Measurements from ENCODE around the gene CST7.
"Not testable (repeated sequence)": the region's sequence is repeated elsewhere in the genome, so short reads cannot be mapped to it uniquely, and the experiment has no call there.

CST7 gene, protein sequence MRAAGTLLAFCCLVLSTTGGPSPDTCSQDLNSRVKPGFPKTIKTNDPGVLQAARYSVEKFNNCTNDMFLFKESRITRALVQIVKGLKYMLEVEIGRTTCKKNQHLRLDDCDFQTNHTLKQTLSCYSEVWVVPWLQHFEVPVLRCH

DNA sequence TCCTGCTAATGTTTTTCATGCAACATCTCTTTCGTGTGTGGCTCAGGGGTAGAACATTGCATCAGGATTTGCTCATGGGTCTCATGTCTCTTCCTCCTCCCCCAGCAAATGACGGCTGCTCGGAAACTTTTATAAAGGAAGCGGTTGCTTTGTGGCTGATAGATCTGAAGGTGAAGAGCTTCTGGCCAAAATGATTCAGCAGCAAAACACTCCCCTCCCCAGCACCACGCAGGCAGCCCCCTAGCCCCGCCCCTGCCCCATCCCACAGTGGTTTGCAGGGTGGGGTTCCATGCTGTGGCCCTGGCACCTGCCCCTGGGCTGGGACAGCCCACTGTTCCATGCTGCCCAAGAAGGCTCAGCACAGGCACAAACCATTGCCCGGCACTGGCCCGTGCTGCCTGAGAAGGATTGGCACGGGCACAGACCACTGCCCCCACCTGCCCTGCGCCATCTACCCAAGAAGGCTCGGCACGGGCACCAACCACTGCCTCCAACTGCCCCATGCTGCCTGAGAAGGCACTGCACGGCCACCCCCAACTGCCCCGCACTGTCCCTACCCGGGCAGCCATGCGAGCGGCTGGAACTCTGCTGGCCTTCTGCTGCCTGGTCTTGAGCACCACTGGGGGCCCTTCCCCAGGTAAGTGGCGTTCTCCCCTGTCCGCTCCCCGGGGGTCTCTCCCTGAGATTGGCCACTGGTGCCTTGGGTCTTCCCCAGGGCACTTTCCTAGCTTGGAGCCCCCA, at the start of gene CST7:
CST7 (plus strand) TSS at position 331 of the 741 bp plus-strand sequence; CDS start at position 568, 237 bp downstream.
- peak; percentile 69 to 73 for DNase-seq

DNA sequence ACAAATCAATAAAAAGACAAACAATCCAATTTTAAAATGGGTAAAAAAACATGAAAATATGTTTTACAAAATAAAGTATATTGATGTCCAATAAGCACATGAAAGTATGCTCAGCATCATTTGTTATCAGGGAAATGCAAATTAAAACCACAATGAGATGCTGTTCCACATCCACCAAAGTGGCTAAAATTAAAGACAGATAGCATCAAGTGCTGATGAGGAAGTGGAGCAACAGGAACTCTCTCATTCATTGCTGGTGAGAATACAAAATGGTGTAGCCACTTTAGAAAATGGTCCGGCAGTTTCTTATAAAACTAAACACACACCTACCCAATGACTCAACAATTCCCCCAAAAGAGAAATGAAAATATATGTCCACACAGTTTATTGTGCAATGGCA, 42.3 kb upstream of the CST7 start:
- DNase-seq, result no peak

DNA sequence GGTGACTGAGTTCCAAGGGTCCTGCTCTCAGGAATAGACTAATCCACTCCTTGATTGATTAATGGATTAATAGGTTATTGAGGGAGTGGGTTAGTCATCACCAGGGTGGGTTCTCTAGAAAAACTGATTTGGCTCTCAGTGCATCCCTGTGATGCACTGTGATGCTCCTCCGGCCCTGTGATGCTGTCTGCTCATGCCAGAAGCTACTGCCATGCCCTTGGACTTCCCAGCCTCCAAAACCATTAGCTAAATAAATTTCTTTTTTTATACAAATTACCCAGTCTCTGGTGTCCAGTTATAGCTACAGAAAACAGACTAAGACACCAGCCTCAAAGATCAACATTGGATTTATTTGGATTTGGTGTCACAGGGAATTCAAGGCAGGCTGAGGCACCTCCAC, 40.4 kb upstream of the CST7 start:
- no peak for DNase-seq

DNA sequence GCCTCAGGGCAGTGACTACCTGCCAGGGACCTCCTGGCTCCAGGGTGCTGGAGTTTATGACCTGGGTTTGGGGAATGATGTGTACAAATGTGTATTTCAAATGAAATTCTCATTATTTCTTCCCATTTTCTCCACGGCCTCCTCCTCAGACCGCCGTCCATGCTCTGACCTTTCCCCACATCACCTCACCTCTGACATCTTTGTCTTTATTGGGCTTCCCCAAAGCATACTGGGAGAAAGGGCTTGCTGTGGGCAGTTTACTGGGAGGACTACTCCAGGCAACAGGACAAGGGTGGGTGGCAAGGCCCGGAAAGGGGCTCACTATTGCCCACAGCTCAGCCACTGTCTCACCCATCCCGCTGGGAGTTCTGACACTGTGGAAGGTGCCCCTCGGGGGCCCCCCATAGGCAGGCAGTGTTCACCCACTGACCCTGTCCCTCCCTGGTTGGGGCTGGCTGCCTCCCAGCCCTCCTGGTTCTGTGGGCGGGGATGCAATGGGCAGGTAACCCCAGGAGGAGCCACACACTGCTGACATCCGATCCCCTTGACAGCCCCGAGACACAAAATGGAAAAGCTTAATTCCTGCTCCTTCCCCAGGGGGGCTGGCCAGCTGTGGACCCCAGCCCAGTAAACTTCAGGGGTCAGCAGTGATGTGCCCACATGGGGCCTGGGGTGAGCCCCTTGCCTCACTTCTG, 39.8 kb upstream of the CST7 start:
- no peak for DNase-seq

DNA sequence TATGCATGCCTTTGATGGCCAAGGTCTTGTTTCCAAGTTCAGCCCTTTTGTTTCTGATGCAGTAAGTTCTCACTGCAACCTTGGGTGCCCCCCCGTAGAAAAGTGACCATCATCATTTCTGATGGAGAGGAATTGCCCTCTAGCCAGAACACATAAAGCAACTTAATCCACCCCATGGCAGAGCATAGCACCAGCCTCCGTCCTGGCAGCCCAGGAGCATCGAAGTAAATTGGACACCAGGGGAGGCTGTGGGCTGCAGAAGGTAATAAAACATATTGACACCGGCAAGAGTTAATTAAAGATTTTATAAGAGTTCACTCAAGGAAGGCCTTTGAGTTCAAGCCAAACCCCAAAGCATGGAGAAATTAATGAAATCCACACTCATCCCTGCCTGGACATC, 39.2 kb upstream of the CST7 start:
- DNase-seq, result no peak

DNA sequence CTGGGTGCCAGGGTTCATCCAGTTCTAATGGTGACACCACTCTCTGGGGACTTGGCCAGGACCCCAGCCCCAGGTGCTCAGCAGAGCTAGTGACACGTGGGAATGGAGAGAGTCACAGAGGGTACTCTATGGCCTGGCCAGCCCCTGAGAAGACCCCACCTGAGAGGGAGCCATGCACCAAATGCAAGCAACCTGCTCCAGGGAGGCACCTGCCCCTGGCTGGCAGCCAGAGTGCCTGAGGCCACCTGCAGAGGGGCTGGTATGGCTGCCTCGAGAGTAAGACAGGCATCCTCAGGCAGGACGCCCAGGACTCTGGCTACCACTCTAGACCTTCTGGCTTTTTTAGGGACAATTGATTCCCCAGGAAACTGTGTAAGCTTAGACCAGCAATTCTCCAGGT, 38.6 kb upstream of the CST7 start:
- no peak for DNase-seq

DNA sequence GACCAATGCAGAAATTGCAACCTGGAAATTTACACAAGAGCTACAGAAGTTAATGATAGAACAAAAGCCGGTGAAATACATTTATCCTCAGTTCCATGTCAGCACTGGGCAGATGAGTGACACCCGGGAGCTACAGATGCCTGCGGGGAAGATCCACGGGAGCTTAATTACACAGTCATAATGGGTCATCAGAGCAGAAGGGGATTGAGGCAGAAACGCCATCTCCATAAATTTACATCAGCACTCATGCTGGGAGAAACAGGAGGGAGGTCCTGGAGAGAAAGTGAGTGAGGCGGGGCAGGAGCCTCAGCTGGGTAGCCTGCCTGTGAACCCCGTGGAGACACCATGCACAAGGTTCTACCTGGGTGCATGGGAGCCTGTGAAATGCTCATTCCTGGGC, 37.6 kb upstream of the CST7 start:
- DNase-seq, result no peak

DNA sequence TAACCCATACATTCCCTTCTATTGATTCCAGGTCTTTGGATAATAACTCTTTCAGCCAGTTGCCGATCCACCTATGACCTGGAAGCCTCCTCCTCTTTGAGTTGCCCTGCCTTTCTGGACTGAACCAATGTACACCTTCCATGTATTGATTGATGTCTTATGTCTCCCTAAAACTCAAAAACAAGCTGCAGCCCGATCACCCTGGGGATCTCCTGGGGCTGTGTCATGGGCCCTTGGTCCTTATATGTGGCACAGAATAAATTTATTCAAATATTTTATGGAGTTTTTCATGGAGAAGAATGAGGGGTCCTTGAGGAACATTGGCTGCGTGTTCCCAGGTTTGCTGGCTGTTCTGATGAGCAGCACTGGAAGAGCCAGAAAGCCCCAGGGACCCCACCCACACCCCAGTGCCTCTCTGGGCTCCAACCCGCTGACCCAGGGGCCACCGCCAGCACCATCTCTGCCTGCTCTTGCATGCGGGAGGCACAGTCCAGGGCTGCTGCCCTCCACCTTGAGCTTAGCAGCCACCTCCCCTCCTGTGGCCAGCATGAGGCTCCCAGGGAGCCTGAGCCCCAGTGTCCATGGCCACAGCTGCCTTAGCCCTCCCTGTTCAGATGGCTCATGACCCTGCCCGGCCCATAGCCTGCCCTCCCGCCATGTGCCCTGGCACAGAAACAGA, 36.5 kb upstream of the CST7 start:
- DNase-seq, result no peak

DNA sequence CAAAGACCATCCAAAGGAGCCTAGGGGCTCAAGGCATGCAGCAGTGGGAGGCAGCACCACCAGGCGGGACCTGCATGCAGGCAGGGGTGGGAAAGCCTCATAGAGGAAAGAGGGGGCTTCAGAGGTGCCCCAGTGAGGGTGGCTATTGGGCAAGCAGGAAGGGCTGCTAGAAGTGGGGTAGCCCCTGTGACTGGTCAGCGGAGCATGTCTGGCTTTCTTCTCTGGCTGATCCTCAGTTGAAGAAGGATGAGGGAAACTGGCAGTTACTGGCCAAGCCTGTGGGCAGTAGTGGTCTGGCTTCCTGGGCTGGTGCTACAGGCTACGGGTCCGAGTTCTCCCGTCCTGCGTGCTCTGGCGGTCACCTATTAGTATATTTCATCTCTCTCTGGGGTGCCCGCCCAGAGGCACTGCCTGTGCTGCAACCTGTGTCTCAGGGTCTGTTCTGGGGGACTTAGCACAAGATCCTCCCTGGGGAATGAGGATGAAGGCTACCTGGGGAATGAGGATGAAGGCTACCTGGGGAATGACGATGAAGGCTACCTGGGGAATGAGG, 35.9 kb upstream of the CST7 start:
- DNase-seq, result no peak

DNA sequence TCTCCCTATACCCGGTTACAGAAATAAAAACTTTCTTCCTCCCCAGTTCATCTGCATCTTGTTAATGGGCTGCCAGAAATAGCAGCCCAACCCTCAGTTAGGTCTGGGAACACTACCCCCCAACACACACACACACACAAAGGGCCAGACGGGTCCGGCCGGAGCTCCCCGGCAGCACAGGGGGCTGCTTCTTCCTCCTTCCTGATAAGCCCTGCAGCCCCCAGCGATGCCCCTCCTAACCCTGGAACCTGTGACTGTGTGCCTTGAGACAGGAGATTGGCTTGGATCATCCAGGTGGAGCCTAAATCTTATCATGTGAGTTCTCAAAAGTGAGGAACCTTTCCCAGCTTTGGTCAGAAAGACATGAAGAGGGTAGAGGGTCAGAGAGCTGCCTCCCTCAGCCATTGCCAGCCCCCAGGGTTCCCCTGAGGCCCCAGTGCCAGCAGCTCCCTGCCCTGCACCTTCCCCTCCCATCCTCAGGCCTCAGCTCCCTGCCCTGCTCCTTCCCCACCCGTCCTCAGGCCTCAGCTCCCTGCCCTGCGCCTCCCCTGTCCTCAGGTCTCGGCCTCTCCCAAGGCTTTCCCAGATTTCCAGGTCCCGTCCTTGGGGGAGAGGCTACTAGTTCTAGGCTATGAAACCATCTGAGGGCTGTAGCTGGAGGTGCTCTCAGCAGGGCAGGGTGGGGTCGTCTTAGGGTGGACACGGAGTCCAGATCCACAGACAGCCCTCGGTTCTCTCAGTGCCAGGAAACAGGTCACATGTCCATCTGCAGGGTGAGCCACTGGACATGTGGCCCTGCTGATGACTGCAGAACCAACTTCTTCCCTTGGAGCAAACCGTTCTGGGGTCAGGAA, 34.5 kb upstream of the CST7 start:
- no peak for DNase-seq

DNA sequence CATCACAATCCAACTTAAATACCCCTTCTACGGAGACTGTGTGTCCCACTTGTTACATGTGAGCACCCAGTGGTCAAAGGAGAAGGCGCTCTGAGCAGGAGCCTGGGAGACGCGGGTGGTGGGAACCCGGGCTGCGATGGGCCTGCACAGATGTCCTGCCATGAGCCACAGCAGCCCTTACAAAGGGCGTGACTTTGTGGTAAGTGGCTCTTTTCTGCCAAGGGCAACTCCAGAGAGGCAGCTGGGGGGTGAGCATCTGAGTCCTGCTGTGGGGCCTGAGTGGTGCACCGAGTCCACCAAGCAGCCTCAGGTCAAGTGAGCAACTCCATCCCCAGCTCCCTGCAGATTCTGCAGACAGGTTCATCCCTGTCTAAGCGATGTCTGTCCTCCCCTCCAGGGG, 33.6 kb upstream of the CST7 start:
- DNase-seq, result no peak

DNA sequence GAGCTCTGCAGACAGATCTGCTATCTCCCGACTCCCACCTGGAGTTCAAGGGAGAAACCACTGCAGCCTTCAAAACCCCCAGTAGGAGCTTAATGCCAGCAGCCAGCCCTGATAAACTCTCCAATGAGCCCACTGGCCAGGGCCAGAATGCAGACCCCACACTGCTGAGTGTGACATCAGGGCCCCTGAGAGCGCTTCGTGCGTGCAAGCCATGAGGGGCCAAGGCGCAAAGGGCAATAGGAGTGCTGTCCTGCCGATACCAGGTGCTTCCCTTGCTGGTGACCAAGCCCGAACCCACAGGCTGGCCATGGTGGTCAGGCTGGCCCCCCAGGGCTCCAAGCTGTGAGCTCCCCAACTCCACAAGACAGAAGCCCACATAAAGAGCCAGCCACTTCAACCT, 33.2 kb upstream of the CST7 start:
- DNase-seq, result no peak

DNA sequence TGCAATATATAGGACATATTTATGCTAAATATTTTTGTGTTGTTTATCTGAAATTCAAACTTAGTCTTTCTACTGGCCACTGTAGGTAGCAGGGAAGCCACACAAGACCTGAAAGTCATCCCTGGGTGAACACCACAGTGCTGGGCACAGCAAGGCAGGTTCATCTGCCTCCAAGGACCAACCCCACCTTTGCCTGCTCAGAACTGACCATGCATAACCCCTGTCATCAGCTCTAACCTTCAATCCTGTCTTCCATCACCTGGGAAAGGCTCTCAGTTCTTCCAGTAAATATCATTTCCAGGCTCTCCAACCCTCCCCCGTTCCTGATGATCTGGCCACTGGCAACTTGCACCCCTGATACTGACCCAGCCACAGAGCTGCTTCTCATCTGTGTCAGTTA, 32.7 kb upstream of the CST7 start:
- no peak for DNase-seq

DNA sequence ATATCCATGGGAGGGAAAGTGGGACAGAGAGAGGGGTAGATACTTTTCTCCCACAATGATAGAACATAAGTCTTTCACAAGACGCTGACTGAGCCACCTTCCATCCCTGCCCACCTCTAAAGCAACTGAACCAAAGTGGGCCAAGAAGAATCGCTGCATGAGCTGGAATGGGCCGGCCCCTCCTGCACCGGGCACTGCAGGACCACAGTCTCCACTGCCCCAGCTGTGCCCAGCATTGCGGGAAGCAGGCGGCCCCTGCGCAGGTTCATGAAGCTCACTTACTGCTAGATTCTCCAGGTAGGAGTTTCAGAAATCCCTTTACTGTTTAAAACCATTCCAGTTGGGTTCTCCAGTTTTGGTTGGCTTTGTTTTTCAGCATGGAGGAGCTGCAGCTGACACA, 32.0 kb upstream of the CST7 start:
- no peak for DNase-seq

DNA sequence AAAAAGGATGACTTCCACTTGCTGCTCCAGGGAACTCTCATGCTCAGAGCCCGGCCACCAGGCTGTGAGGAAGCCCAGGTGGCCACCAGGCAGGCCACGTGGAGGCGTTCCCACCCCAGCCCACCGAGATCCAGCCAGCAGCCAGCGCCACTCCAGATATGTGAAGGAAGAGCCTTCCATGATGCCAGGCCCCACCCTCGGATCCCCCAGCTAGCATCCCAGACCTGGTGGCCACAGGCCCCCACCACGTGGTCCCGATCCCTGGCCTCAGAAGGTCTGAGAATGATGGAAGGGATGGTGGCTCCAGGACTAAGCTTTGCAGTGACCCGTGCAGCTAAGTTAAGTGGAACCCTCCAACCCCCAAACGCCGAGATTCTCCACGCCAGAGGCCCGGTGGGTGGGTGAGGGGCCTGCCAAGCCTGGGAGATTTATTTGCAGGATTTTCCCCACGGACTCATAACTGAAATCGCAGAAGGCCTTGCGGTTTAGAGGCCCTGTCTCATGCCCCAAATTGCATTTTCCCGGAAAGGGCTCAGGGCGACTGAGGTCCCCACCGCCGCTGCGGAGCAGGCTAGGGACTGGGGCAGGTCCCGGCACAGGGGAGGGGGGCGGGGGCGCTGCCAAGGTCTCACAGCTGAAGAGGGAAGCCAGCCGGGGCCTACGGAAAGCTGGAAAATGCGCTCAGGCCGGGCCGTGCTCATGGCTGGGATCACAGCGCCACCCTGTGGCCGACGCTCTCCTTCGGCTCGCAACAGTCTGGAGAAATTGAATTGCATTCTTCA, 31.1 kb upstream of the CST7 start:
- DNase-seq, result peak; percentile 43 to 46

DNA sequence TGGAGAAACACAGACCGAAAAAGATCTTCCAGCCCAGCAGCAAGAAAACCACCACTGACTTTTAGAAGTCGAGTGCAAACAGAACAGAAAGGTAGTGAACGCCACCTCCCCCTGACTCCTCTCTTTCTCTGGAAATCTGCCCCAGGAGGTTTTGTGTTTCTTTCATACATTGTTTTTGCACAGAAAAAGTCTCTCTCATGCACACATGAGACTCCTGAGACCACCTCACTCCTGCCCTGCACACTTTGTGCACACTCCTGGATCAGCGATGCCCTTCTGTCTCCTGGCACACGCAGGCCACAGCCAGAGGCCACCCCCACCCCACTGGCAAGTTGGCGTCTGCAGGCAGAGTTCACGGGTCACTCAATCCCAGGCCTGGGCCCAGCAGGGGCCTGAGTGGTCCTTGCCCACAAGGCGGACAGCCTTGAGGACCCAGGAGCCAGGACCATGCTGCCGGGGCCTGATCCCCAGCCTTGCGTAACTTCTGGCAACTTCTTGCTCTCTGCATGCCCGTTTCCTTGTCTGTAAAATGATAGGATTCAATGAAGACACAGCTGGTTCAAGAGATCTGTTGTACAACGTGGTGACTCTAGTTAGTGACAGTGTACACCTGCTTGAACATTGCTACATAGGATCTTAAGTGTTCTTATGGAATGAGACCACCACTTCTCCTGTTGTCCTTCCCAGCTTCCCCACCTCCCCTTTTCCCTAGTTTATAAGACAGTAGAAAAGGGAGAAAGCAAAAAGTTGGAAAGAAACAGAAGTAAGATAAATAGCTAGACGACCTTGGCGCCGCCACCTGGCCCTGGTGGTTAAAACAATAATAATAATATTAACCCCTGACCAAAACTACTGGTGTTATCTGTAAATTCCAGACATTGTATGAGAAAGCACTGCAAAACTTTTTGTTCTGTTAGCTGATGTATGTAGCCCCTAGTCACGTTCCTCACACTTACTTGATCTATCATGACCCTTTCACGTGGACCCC, 30.2 kb upstream of the CST7 start:
- DNase-seq, result no peak

DNA sequence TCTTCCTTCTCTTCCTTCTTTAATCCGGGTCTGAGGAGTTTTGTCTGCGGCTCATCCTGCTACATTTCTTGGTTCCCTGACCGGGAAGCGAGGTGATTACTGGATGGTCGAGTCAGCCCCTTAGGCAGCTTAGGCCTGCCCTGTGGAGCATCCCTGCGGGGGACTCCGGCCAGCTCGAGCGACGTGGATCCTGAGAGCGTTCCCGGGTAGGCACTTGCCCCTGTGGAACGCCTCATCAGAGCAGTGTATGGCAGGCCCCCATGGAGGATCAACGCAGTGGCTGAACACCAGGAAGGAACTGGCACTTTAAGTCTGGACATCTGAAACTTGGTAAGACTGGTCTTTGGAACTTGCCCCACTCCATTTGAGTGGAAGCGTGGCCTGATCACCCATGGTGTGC, 29.4 kb upstream of the CST7 start:
- not testable (repeated sequence) for DNase-seq

DNA sequence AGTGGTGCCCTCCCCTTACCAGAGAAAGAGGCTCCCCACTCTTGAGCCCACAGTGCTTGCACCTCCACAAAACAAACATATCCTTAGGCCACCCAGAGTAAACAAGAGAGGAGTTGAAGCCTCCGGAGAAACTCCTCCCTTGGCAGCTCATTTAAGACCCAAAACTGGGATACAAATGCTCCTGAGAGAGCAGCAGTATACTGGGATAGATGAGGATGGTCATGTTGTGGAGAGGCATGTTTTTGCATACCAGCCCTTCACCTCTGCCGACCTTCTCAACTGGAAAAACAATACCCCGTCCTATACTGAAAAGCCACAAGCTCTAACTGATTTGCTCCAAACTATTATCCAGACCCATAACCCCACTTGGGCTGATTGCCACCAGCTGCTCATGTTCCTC, 28.4 kb upstream of the CST7 start:
- not testable (repeated sequence) for DNase-seq

DNA sequence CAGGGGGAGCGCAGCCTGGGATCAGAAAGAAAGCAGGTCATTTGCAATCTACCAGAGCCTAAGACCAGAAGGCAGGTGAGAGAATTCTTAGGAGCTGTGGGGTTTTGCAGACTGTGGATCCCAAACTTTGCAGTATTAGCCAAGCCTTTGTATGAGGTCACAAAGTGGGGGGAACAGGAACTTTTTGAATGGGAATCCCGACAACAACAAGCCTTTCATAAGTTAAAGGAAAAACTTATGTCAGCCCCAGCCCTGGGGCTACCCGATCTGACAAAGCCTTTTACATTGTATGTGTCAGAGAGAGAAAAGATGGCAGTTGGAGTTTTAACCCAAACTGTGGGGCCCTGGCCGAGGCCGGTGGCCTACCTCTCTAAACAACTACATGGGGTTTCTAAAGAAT, 19.8 kb upstream of the CST7 start:
- DNase-seq, result not testable (repeated sequence)
